NCI-H1436 (cell line): ENCODE results near the gene GALE.
"Not testable (repeated sequence)": the region's sequence is repeated elsewhere in the genome, so short reads cannot be mapped to it uniquely, and the experiment has no call there.

ENCODE experiments used
- DNase-seq: peaks from one replicate; lab custom pipeline; 2025; lab: John Stamatoyannopoulos, UW

Gene GALE

GRCh38 chr1:23792151-23792945 lies 8.2 kb downstream of the GALE start:
- DNase-seq: no peak

GRCh38 chr1:23791516-23792047 lies 9.0 kb downstream of the GALE start:
- no peak for DNase-seq

GRCh38 chr1:23790696-23791515 lies 9.6 kb downstream of the GALE start, which contains the start of gene LYPLA2:
TSS of gene LYPLA2 (plus strand) at chr1:23791145. CDS start at chr1:23792683, 1,538 bp downstream.
- DNase-seq: peak; percentile 90

- no peak for DNase-seq
Observed at GRCh38 chr1:23788695-23789094, 11.9 kb downstream of the GALE start.

- no peak for DNase-seq
Observed at GRCh38 chr1:23787701-23788100, 12.9 kb downstream of the GALE start.

- no peak for DNase-seq
Observed at GRCh38 chr1:23784846-23785245, 15.7 kb downstream of the GALE start.

- DNase-seq: not testable (repeated sequence)
Observed at GRCh38 chr1:23783141-23783540, 17.4 kb downstream of the GALE start.

GRCh38 chr1:23779826-23780371 lies 20.7 kb downstream of the GALE start:
- DNase-seq: no peak

- DNase-seq: peak; percentile 79
Observed at GRCh38 chr1:23777979-23778814, 22.4 kb downstream of the GALE start, which contains the start of gene PITHD1. TSS of gene PITHD1 (plus strand) at chr1:23778418. CDS start at chr1:23778516, 98 bp downstream.

GRCh38 chr1:23776217-23776616 lies 24.3 kb downstream of the GALE start:
- DNase-seq: no peak

GRCh38 chr1:23774174-23774880 lies 26.2 kb downstream of the GALE start:
- no peak for DNase-seq

- no peak for DNase-seq
Observed at GRCh38 chr1:23772854-23773242, 27.7 kb downstream of the GALE start.

- peak; percentile 65 for DNase-seq
Observed at GRCh38 chr1:23772049-23772853, 28.3 kb downstream of the GALE start.

- DNase-seq: no peak
Observed at GRCh38 chr1:23768733-23769132, 31.8 kb downstream of the GALE start.

GRCh38 chr1:23763041-23763577 lies 37.4 kb downstream of the GALE start:
- DNase-seq: no peak

- no peak for DNase-seq
Observed at GRCh38 chr1:23759277-23759676, 41.3 kb downstream of the GALE start.

- no peak for DNase-seq
Observed at GRCh38 chr1:23757812-23758211, 42.7 kb downstream of the GALE start.

GRCh38 chr1:23756676-23757075 lies 43.9 kb downstream of the GALE start:
- DNase-seq: no peak

GRCh38 chr1:23752909-23753308 lies 47.6 kb downstream of the GALE start:
- no peak for DNase-seq

- DNase-seq: no peak
Observed at GRCh38 chr1:23751815-23752200, 48.7 kb downstream of the GALE start.
